GM12875 (cell line): ENCODE measurements around the gene CHD6.

Experiments
- H3K4me3 ChIP-seq: one replicate; pipeline ENCODE4 v1.5.1; 2011; ENCODE audit warnings: low read depth, low read length, control low read depth
- TF ChIP-seq, protein P1 (sequence below): IDR thresholded peaks from 2 replicates; pipeline ENCODE4 v1.5.1; 2011; ENCODE audit warnings: low read depth, mild to moderate bottlenecking, control low read depth, inconsistent platforms, low read length, moderate library complexity, borderline replicate concordance; ENCODE audit not compliant: insufficient read depth

CHD6 gene

DNA sequence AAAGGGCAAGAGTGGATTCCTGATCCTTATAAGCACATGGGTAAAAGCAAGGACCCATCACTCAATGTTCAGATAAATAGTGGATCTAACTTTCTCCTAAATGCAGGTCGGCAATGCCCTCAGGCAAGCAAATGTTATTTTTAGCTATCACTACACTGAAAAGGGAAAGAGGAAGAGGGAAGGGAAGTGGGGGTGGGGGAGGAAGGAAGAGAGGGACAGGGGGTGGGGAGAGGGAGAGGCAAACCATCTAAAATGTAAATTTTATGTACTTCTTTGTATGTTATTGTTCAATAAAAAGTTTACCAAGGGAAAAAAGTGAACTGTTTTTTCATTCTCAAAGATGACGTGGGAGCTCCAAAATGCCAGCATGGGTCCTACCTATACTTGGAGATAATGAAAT lies 44.2 kb downstream of the CHD6 start:
- H3K4me3 ChIP-seq: no peak overlapping the region
- TF ChIP-seq, protein P1, sequence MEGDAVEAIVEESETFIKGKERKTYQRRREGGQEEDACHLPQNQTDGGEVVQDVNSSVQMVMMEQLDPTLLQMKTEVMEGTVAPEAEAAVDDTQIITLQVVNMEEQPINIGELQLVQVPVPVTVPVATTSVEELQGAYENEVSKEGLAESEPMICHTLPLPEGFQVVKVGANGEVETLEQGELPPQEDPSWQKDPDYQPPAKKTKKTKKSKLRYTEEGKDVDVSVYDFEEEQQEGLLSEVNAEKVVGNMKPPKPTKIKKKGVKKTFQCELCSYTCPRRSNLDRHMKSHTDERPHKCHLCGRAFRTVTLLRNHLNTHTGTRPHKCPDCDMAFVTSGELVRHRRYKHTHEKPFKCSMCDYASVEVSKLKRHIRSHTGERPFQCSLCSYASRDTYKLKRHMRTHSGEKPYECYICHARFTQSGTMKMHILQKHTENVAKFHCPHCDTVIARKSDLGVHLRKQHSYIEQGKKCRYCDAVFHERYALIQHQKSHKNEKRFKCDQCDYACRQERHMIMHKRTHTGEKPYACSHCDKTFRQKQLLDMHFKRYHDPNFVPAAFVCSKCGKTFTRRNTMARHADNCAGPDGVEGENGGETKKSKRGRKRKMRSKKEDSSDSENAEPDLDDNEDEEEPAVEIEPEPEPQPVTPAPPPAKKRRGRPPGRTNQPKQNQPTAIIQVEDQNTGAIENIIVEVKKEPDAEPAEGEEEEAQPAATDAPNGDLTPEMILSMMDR: no peak

- H3K4me3 ChIP-seq: no peak overlapping the region
- TF ChIP-seq, protein P1: peak; percentile 25; the same call in 1 of the 2 replicates
Observed at GRCh38 chr20:41572010-41572572, 46.1 kb downstream of the CHD6 start.

- no peak overlapping the region for H3K4me3 ChIP-seq
- TF ChIP-seq, protein P1: no peak
Observed at GRCh38 chr20:41571006-41571405, 47.2 kb downstream of the CHD6 start.

- H3K4me3 ChIP-seq: no peak overlapping the region
- TF ChIP-seq, protein P1: no peak
Observed at GRCh38 chr20:41570557-41570956, 47.6 kb downstream of the CHD6 start.

- TF ChIP-seq, protein P1: no peak
- no peak overlapping the region for H3K4me3 ChIP-seq
Observed at GRCh38 chr20:41567615-41568014, 50.6 kb downstream of the CHD6 start.

GRCh38 chr20:41566896-41567527 lies 51.2 kb downstream of the CHD6 start:
- H3K4me3 ChIP-seq: no peak overlapping the region
- TF ChIP-seq, protein P1: no peak

- TF ChIP-seq, protein P1: no peak
- no peak overlapping the region for H3K4me3 ChIP-seq
Observed at GRCh38 chr20:41563087-41563486, 55.1 kb downstream of the CHD6 start.
